GM21515 (cell line): Measurements from ENCODE around the gene RXFP3.

Source experiments
- ATAC-seq: cut with Tn5 transposase; IDR thresholded peaks from one replicate; pipeline ENCODE4 v1.9.1; 2021; ENCODE audit not compliant: unreplicated experiment

The RXFP3 gene

GRCh38 chr5:33978306-33978705 is 42.1 kb downstream of the RXFP3 start:
- ATAC-seq = no peak

DNA sequence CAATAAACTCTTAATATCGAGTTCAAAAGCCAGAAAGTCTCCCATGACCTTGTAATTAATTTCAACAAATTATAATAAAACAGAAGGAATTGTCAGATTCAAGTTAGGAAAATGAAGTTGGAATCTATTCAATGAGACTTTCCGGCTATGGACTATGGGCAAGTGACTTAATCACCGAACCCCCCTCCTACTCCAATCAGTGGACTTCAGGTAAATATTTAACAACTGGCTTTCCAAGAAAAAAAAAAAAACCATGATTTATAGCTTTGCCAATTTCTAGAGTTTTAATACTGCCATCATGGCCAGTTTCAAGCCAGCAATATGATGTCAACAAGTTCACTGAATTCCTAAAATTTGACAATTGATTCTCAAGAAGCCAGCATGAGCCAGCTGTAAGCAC is 43.8 kb downstream of the RXFP3 start:
- ATAC-seq = no peak

DNA sequence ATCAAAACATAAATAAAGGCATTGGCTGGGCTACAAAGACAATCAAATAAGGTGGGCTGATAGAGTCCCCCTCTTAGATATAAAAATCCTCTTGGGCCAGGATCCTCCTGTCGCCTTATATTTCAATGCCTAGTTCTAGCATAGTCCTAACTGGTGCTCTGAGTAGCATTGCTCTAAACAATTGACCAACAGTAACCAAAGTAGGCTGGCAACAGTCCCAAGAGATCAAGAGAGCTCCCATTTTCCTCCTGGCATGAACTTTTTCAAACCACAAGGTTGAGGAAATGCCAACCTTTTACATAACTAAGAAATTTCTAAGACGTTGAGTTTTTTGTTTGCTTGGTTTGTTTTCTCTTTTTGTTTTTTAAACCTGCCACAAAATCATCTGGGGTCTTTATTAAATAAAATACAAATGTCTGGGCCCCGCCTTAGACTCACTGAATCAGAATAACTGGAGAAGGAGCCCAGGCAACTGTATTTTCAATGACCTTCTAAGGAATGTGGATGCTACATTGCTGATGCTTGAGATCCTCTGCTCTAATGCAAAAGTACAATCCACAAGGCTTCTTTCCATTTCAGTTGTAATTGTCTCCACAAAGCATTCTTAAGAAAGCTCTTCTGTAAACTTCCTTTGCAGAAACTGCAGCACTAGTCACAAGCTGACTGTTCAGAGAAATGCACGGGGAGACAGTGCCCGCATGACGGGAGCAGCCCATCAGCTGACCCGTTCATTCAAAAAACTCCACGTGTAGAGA is 45.4 kb downstream of the RXFP3 start:
- no peak for ATAC-seq

DNA sequence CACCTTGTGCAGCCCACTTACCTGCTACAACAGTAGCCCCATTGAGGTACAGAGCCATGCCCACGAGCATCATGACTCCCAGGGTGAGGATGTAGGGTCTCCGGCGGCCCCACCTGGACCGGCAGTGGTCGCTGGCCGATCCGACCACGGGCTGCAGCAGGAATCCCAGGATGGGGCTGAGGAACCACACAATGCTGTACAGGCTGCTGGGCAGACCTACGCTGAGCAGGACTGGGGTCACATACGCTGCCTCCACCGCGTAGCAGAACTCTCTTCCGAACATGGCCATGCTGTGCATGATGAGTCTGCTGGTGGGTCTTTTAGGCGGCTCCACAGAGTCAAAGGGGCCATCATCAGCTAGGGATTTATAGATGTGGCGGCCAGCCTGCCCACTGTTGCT is 48.0 kb downstream of the RXFP3 start:
- no peak for ATAC-seq

DNA sequence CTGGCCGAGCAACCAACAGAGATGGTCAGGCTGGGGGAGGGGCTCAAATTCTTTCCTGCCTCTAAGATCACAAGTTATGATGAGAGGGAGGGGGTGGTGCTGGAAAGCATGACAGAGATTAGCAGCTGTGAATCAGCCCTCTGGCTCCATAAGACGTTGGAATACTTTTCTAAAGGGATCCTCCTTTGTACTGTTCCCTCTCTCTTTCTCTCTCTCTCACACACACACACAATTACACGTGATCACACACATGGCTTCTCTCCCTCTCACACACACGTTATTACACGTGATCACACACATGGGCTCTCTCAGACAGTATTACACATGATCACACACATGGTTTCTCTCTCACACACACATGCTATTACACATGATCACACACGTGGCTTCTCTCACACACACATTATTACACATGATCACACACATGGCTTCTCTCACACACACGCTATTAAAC is 48.5 kb downstream of the RXFP3 start, which contains the start of gene SLC45A2:
TSS of gene SLC45A2 (minus strand) at position 23 of the 454 bp plus-strand sequence. CDS start 110 bp downstream, outside the sequence.
- no peak for ATAC-seq

DNA sequence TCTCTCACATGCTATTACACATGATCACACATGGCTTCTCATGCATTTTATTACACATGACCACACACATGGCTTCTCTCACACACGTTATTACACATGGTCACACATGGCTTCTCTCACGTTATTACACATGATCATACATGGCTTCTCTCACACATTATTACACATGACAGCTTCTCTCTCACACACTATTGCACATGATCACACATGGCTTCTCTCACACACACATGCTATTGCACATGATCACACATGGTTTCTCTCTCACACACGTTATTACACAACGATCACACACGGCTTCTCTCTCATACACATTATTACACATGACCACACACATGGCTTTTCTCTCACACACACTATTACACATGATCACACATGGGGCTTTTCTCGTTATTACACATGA is 49.3 kb downstream of the RXFP3 start:
- ATAC-seq = no peak
